Measurements from ENCODE around the gene STAT4.

STAT4 gene

DNA sequence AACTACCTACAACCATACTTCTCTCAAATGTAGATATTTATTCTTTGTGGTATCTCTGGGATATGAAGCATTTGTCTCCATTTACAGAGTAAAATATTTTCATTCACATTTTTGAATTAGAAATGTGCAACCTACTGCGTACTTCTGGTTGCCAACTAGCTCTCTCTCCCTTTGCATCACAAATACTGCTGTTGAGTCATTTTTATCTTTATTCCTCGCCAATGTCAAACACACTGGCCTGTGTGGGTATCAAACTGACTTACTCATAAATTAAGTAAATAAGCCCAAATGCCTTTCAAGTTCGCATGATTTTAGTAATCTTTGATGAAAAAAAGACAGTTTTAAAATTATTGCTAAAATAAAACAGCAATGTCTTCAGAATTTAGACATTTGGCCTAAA lies 67.3 kb downstream of the STAT4 start:
- no peak for DNase-seq (ENCODE audit: low spot score)

DNA sequence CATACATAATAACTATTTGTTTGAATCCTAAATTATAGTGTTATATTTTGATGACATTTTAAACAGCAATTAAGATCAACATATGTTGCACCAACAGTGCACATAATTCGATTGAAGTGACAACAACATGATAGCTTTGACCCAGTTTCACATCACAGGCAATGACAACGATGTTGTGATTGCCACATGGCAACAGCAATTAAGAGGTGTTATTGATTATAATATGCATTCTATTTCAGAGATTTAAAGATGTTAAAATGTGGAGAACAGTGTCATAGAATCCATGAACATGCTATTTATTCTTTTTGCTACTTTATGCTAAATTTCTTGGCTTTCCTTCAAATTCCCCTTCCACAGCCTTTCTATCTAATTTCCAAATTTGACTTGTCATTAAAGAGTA lies 68.5 kb downstream of the STAT4 start:
- DNase-seq (ENCODE audit: low spot score): no peak

DNA sequence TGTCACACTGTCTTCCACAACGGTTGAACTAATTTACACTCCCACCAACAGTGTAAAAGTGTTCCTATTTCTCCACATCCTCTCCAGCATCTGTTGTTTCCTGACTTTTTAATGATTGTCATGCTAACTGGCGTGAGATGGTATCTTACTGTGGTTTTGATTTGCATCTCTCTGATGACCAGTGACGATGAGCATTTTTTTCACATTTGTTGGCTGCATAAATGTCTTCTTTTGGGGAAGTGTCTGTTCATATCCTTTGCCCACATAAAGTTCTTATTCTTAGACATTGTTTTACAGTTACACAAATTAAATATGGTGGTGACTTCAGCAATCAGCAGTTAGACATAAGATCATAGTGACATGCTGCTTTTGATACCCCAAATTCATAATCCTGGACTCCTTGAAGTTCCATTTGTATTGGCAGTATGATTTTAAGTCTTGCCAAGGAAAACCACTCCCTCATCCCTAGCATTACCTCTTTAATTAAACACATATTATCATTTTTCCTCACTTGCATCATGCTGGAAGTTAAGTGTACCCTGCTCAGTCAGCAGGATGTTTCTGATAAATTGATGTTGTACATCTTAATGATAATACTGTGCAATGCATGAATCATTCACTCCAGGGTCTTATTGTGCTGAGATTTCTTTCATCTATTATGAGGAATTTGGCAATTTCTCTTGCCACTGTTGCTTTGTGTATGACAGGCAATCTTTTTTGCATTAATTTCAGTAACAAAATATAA lies 69.2 kb downstream of the STAT4 start:
- no peak for DNase-seq (ENCODE audit: low spot score)

DNA sequence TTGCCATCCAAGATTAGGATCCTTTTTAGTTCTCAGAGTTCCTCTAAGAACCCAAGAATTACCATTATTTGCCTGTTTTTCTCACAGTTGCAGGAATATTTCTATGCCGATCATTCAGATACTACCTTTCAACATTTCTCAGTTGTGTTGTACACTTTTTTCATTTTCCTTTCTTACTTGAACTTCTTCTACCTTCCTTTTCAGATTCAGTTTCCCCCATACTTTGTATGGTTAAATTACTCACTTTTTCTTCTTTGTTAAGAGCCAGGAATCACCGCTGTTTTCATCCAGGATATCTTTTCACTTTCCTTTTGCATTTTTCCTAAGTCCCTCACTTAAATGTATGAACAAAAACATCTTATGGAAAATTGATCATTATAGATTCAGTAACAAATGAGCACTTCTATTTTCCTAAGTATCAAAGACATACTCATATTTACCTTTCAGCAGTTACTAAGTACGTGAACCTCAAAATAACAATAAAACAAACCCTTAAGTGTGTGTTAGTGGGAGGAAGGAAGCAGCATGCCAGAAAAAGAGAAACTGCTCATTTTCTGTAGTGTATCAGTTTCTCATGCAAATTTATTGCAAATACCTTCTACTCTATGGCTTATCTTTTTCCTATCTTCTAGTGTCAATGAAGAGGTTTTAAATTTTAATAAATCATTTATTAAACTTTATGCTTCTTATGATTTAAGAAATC lies 72.5 kb downstream of the STAT4 start:
- no peak for DNase-seq (ENCODE audit: low spot score)

DNA sequence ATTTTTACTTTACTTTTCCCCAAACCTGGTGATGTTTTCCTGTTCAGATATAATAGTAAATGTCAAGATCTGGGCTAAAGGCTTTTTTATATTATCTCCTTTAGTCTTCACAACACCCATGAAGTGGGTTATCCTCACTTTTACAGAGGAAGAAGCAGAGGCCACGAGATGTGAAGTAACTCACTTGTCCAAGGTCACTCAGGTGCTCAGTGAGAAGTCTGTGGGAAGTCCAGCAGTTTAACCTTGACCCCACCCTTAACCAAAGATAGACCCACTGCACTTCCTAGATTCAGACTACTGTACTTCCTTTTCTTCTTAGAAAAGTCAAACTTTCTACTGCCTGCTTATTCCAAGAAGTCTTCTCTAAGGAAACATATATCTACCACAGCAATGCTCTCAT lies 80.5 kb downstream of the STAT4 start:
- DNase-seq (ENCODE audit: low spot score): no peak

DNA sequence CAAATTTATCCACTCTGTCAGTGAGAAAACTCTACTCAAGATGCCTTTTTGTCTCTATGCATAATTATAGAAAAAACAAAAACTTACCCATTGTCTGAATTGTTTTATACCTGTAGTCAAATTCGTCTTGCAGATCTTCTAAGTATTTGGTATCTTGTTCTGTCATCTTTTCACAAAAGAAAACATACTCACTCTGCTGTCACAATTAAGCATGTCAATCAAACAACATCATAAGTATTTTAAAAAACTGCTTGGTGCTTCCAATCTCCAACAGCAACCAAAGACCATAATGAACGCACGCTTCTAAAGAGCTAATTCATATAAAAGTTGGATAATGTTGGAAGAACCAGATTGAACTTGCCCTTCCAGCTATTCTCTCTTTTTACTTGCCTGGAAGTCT lies 81.2 kb downstream of the STAT4 start:
- no peak for DNase-seq (ENCODE audit: low spot score)

DNA sequence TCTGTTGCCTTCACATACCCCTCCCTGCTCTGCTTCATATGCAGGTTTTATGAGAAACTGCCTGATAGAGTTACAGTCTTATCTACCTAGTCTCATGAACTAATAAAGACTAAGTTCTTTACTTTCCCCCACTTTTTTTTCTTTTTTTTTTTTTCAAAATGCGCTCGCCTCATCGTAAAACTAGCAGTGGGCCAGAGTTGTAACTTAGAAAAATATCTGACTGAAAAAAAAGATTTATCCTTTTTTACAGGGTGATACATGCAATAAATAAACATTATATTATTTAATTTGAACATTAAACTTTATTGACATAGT lies 83.9 kb downstream of the STAT4 start:
- DNase-seq (ENCODE audit: low spot score): no peak

DNA sequence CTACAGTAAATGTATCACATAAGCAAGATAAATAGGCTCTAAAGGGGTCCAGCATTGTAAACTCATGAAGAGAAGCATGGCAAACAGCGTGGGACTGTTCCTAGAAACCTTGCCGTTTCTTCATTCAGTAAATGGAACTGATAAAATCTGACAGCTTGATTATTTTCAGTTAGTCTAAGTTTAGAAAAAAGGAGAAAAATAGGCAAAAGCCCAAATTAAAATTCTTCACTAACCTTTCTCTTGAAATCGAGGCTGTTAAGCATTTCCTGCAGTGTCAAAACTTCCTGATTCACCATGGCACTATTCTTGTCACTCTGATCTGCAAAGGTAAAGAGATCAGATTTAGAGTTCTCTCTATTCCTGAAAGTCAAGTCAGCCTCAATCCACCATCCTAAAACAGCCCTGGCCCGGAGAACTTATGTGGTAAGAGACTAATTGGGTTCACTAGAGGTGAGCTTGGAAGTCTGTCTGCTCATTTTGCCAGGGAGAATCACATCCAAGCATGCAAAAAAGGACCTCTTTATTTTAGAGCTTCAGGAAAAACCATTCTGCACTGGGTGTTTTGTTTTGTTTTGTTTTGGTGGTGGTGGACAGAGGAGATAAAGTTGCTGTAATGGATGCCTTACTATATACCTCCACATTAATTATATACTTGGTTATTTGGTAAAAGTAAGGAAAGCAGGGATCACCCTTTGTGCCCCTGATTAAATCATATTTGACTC lies 84.4 kb downstream of the STAT4 start:
- DNase-seq (ENCODE audit: low spot score): no peak

DNA sequence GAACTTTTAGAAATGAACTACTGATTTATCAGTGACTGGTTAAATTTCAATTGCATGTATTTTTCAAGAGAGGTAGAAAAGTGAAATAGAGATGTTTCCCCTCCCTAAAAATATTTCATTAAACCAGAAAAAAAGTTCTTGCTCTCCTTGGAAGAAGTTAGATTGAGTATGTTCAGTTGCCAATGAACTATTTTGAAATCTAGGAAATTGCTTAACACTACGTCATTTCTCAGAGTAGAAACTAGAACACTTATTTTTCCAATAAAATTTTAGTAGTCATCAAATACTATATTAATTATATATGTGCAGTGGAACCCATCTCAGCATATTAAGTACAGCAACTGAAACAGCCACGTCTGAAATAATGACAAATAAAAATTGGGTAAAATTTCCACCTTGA lies 85.0 kb downstream of the STAT4 start:
- no peak for DNase-seq (ENCODE audit: low spot score)

DNA sequence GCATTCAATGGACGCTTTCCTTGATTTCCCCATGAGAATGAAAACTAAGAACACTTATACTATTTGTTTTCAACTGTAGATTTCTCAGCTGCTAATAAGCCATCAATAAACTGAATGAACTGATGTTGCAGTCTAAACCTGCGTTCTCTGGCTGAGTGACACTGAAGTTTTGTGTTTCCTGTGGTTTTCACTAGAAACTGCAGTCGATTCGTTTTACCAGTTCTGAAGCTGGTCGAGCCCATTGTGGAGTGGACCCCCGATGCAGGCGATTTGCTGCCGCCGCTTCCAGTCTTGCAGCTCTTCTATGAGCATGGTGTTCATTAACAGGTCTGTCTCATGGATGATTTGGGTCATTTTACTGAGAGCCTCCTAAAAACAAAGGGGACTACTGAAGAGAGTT lies 86.2 kb downstream of the STAT4 start:
- no peak for DNase-seq (ENCODE audit: low spot score)

DNA sequence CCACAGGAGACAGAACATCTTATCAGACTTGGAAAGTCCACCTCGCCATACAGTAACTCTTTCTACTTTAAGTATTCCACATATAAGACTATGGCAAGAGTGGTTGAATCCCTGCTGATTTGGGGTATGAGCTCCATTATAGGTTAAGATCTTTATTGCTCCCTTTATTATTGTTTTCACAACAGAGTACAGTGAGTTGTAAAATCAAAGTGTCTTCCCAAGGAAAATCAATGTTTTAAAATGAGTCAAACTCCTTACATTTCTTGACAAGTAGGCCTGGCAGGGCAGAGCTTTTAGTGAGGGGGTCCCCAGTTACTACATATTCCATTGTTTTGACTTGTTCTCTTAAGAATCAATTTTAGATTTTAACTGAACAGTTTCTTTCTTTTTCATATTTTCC lies 87.2 kb downstream of the STAT4 start:
- DNase-seq (ENCODE audit: low spot score): no peak

DNA sequence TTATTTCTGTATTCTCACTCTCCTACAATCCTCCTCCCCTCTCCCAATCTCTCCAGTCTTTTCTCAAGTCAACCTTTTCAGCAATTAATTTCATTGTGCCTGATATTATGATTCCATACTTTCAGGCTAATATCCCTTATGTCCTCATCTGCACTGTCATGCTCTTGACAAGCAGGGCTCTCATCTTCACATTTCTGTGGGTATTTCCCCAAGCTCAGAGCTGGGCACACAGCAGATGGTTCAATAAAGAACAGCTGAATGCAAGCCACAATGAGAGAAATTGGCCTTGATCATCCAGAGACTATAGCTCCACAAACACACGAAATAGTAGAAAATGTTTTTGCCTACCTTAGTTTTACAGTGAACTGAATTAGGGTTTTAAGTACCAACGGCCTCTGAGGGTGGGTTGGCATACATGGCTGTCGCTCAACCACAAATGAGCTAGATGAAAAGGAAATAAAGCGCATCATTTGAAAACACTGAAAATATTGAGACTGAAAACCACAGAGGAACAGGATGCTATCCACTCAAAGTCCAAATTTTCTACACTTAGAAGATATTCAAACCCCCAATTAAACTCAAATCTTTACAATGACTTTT lies 89.3 kb downstream of the STAT4 start:
- no peak for DNase-seq (ENCODE audit: low spot score)

DNA sequence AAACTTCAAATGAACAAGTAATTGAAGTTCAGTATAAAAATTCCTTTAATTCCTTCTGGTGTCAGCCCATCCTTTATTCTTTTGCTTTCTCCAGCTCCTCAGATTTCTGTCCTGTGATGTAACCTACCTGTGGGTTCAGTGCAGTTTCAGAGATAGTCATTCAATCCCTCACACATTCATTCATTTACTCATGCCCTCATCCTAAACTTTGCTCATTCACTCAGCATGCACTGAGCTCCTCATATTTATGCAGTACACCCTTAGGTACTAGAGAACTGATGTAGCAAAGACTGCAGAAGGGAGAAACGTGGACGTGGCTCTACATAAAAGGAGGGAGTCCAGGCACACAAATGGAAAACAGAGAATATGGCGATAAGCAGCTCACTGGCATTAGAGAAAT lies 91.5 kb downstream of the STAT4 start:
- no peak for DNase-seq (ENCODE audit: low spot score)

DNA sequence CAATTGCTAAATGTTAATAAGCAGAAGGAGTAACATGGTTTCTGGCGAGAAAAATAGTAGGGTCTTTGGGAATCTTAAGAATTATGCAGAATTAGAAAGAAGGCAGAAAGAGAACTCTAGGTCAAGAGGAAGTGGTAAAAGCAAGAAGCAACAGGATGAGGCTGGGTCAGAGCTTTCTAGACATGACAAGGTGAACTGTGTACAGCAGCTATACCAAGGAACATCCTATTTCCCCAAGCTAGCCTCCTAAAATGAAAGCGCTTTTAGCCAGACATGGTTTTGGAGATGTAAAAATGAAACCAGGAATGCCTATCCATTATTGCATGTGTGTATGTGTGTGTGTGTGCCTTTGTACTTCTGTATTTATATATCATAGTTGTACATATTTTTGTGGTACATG lies 94.6 kb downstream of the STAT4 start:
- no peak for DNase-seq (ENCODE audit: low spot score)

DNA sequence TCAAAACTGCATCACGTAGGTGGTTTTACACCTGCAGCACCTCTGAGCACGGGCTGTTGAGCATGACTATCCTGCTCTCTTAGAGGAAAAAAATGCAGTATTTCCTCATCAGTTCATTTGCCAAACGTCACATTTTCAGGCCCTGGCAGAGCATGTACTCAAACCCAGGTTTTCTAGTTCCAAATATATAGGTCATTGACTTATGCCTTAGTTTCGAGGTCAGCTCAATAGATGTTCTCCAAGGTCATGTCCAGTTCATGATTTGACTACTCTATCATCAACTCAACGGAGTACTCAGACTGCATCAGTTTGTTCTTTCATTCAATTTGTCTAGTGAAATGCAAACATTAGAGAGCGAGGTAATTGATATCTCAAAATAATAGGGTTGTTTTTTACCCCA lies 97.5 kb downstream of the STAT4 start:
- DNase-seq (ENCODE audit: low spot score): no peak

DNA sequence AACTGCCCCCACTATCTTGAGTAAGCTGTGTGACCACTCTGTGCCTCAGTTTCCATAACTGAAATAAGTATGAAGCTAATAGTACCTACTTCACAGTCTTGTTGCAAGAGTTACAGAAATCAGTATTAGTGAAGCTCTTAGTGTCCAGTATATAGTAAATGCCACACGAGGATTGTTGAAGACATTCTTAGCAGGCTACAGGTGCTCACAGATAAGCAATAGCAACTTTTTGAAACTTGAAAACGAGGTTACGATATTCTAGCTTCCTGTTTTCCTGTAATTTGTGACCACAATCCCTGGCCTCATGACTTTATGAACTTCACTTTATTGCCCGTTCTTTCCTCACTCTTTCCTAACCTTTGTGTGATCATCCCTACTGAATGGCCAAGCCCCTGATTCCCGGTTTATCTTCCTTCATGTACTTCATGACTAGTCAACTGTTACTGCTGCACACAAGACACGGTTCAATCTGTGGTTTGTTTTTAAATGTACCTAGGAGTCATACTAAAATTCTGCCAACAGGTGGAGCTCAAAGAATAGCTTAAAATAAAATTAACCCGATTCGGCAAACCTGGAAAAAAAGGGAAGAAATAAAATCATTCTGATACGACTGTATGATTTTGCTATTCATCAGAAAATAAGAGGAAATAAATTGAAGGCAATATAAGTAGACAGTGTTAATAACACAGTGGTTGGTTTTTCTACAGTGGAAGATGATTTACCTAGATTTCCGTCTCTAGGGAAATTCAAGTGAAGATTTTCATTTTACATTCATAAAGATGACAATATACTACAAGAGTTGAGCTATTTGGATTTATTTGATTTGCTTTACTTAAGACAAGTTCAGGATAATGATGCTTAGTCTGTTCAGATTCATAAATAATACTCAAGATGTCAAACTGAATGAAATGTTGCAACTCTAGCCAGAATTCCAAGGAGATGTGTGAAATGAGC lies 98.7 kb downstream of the STAT4 start:
- peak; percentile 12 for DNase-seq (ENCODE audit: low spot score)

DNA sequence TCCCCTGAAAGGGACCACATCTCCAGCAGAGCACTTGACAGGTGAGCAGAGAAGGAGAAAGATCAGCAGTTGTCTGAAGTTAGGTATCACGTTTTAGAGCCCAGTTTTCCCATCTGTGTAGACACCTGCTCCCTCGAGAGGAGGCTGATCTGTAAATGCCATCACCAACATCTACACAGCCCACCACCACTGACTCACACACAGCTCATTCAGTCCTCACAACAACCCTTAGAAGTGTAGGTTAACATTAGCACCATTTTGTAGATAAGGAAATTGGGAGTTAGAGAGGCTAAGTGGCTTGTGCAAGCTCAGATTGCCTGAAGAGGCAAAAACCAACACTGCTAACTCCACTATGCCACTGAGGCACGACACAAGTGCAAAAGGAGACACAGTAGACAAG lies 99.6 kb downstream of the STAT4 start:
- no peak for DNase-seq (ENCODE audit: low spot score)

DNA sequence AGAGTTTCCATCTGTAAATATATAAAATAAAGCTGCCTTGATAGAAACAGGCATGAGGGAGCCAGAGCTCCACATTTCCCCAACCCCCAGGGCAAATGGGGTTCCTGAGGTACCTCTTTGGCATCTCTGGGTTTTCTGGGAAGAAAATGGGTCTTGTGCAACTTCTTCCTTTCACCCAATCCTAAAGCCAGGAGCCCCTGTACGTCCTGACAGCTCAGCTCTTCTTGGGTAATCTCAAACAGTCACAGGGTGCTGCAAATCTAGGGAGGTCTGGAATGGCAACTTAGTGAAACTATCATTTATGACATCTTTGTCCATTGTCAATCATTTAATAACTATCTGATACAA lies 100.2 kb downstream of the STAT4 start:
- DNase-seq (ENCODE audit: low spot score): peak; percentile 21

DNA sequence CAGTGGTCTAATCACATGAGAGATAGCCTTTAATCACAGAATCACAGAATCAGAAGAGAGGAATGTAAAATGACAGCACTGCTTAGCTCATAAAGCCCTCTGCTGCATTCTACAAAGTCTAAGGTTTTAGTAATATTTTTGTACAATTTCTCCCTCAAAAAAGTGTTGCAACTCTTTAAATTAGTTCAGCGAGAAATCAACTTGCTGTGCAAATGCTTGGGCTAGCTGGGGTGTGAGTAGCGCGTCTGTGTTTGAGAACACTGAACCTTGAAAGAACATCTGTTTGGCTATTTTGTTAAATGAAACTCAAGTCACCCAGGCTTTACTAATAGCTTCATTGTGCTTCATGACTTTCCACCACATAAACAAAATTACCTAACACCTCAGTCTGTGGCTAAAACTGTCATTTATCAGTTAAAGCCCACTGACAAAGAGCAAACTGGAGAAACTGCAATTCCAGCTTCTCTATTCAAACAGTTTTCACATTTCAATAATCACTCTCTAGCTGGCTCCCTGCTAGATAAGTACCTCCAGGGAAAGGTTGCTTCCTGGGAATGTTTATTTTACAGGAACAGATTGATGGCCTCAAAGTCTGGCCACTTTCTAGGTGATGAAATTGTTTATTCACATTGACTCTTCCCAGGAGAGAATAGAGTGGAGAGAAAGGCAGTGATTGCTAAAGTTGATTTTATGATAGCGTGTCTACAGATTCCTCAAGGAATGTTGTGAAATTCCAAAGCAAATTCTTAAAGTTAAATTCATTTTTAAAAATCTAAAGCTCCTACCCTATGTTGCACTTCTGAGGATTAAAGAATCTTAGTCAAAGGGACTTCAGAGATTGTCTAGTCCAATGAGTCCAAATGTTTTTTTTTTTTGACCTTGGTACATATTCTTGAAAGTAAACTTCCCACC lies 100.8 kb downstream of the STAT4 start:
- no peak for DNase-seq (ENCODE audit: low spot score)

DNA sequence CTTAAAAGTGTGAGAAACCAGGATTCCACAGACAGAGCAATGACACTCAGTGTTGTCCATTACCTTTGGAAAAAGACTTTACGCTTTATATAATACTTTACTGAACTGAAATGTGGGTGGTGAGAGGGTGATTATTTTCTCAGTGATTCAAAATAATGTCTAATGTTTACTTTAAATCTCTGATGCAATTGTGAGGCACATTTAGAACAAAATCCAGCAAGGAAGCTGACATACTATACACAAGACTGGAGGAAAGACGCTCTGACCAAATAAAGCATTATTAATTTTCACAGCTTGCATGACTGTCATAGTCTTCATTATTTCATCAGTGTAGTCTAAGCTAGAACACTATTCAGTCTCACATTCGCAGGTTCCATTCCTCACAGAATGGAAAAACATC lies 102.7 kb downstream of the STAT4 start:
- DNase-seq (ENCODE audit: low spot score): no peak

DNA sequence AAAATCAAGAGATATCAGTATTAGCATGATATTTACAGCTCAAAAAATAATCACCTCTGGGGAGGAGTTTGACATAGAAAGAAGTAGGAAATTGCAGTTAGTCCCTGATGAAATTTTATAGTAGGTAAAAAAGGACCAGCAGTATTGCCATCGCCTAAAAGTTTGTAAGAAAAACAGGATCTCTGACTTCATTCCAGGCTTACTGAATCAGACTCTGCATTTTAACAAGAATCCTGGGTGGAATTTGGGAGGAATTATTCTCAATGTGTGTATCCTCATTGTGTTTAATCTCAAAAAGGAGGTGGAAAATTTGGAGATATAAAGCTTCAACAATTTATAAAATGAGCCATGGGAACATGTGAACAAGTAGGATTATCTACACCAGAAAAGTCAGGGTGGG lies 105.7 kb downstream of the STAT4 start:
- DNase-seq (ENCODE audit: low spot score): no peak
